H9 (cell line): Measurements from ENCODE around the gene ZNF37A. TPM values are rescaled to one million over a fixed set of nuclear protein-coding genes. Genes with fewer than 3 reads are reported as not detected.
"Not testable (repeated sequence)": the region's sequence is repeated elsewhere in the genome, so short reads cannot be mapped to it uniquely, and the experiment has no call there.

Experiments
- DNase-seq: peaks from one replicate; pipeline ENCODE4 v3.0.0-alpha.2; 2017
- H2AFZ ChIP-seq: one replicate; pipeline ENCODE4 v1.6.1; 2013; ENCODE audit warnings: mild to moderate bottlenecking, low read length, control low read depth, moderate library complexity
- H2AK5ac ChIP-seq: 2 replicates; pipeline ENCODE4 v1.6.1; 2013; ENCODE audit warnings: low read length, control low read depth, mixed read lengths; ENCODE audit not compliant: insufficient read length
- H2BK120ac ChIP-seq: one replicate; pipeline ENCODE4 v1.6.1; 2013; ENCODE audit warnings: low read depth, mild to moderate bottlenecking, low read length, control low read depth, inconsistent platforms; ENCODE audit not compliant: poor library complexity, severe bottlenecking
- H2BK12ac ChIP-seq: 2 replicates; pipeline ENCODE4 v1.6.1; 2013; ENCODE audit warnings: low read length, control low read depth, mixed read lengths, low read depth; ENCODE audit not compliant: insufficient read length
- H2BK15ac ChIP-seq: 2 replicates; pipeline ENCODE4 v1.6.1; 2013; ENCODE audit warnings: low read depth, low read length, control low read depth
- H2BK20ac ChIP-seq: one replicate; pipeline ENCODE4 v1.6.1; 2013; ENCODE audit warnings: low read depth, mild to moderate bottlenecking, low read length, control low read depth, inconsistent platforms; ENCODE audit not compliant: poor library complexity, severe bottlenecking
- H2BK5ac ChIP-seq: 2 replicates; pipeline ENCODE4 v1.6.1; 2013; ENCODE audit warnings: low read length, control low read depth, mixed read lengths; ENCODE audit not compliant: insufficient read length
- H3K14ac ChIP-seq: 2 replicates; pipeline ENCODE4 v1.6.1; 2013; ENCODE audit warnings: low read length, control low read depth; ENCODE audit not compliant: insufficient read depth
- H3K18ac ChIP-seq: 2 replicates; pipeline ENCODE4 v1.6.1; 2013; ENCODE audit warnings: low read depth, mild to moderate bottlenecking, mixed read lengths, low read length, control low read depth; ENCODE audit not compliant: insufficient read length
- H3K23ac ChIP-seq: 2 replicates; pipeline ENCODE4 v1.6.1; 2013; ENCODE audit warnings: low read length, control low read depth, mixed read lengths, low read depth; ENCODE audit not compliant: insufficient read length
- H3K23me2 ChIP-seq: 2 replicates; pipeline ENCODE4 v1.6.1; 2013; ENCODE audit warnings: low read depth, mild to moderate bottlenecking, mixed read lengths, low read length, control low read depth; ENCODE audit not compliant: insufficient read length, poor library complexity, severe bottlenecking
- H3K27ac ChIP-seq: 2 replicates; pipeline ENCODE4 v1.5.1; 2013; ENCODE audit warnings: low read length, control low read depth, mixed read lengths, low read depth; ENCODE audit not compliant: insufficient read length
- H3K27me3 ChIP-seq: 2 replicates; pipeline ENCODE4 v1.6.1; 2013; ENCODE audit warnings: low read length, control low read depth, inconsistent platforms; ENCODE audit not compliant: insufficient read depth
- H3K4ac ChIP-seq: 2 replicates; pipeline ENCODE4 v1.6.1; 2013; ENCODE audit warnings: low read depth, mild to moderate bottlenecking, control low read depth, inconsistent platforms, low read length, moderate library complexity
- H3K4me1 ChIP-seq: 2 replicates; pipeline ENCODE4 v1.6.1; 2013; ENCODE audit warnings: low read length, control low read depth, inconsistent platforms; ENCODE audit not compliant: insufficient read depth
- H3K4me2 ChIP-seq: 2 replicates; pipeline ENCODE4 v1.6.1; 2013; ENCODE audit warnings: low read length, control low read depth, mixed read lengths; ENCODE audit not compliant: insufficient read length, insufficient read depth
- H3K56ac ChIP-seq: 2 replicates; pipeline ENCODE4 v1.6.1; 2013; ENCODE audit warnings: low read depth, mild to moderate bottlenecking, mixed read lengths, low read length, control low read depth; ENCODE audit not compliant: insufficient read length
- H3K79me1 ChIP-seq: 2 replicates; pipeline ENCODE4 v1.6.1; 2013; ENCODE audit warnings: low read depth, mild to moderate bottlenecking, moderate library complexity, low read length, control low read depth, inconsistent platforms; ENCODE audit not compliant: insufficient read depth, poor library complexity, severe bottlenecking
- H3K79me2 ChIP-seq: 2 replicates; pipeline ENCODE4 v1.6.1; 2013; ENCODE audit warnings: low read length, control low read depth, inconsistent platforms; ENCODE audit not compliant: insufficient read depth
- H3K9ac ChIP-seq: 2 replicates; pipeline ENCODE4 v1.6.1; 2013; ENCODE audit warnings: low read length, control low read depth, mixed read lengths; ENCODE audit not compliant: insufficient read length; ENCODE audit errors: extremely low read depth
- H3K9me3 ChIP-seq: one replicate; pipeline ENCODE4 v1.6.1; 2013; ENCODE audit warnings: low read depth, low read length, inconsistent platforms; ENCODE audit not compliant: control insufficient read depth
- H3T11ph ChIP-seq: one replicate; pipeline ENCODE4 v1.6.1; 2013; ENCODE audit warnings: mild to moderate bottlenecking, low read length, control low read depth, inconsistent platforms
- H4K20me1 ChIP-seq: one replicate; pipeline ENCODE4 v1.6.1; 2013; ENCODE audit not compliant: control insufficient read depth, insufficient read length, insufficient read depth
- H4K5ac ChIP-seq: 2 replicates; pipeline ENCODE4 v1.6.1; 2013; ENCODE audit warnings: low read depth, mild to moderate bottlenecking, mixed read lengths, low read length, control low read depth; ENCODE audit not compliant: insufficient read length
- H4K8ac ChIP-seq: replicated peaks from 2 replicates; pipeline ENCODE4 v1.6.1; 2013; ENCODE audit warnings: low read length, control low read depth, mixed read lengths, low read depth; ENCODE audit not compliant: insufficient read length
- H4K91ac ChIP-seq: 2 replicates; pipeline ENCODE4 v1.6.1; 2013; ENCODE audit warnings: low read depth, mild to moderate bottlenecking, moderate library complexity, mixed read lengths, low read length, control low read depth; ENCODE audit not compliant: insufficient read length
- H3K27ac Mint-ChIP-seq, 3 experiments: 2 replicates in 2 of 3; 3 replicates in 1 of 3; pipeline ENCODE4 v1.8.0; 2020 to 2021; ENCODE audit warnings: mixed read lengths in 3 of 3, mild to moderate bottlenecking in 1 of 3, moderate library complexity in 1 of 3
- H3K27me3 Mint-ChIP-seq: 2 replicates; pipeline ENCODE4 v1.8.0; 2021; ENCODE audit warnings: low read depth, mild to moderate bottlenecking, moderate library complexity, mixed read lengths
- H3K36me3 Mint-ChIP-seq, 3 experiments: 2 replicates in 2 of 3; 3 replicates in 1 of 3; pipeline ENCODE4 v1.8.0; 2020 to 2021; ENCODE audit warnings: low read depth in 3 of 3, mixed read lengths in 3 of 3; ENCODE audit not compliant: insufficient read depth in 1 of 3
- H3K4me1 Mint-ChIP-seq, 2 experiments: 2 replicates each; pipeline ENCODE4 v1.8.0; 2020; ENCODE audit warnings: mixed read lengths in 2 of 2
- H3K4me3 Mint-ChIP-seq, 2 experiments: 2 replicates in 1 of 2; 3 replicates in 1 of 2; pipeline ENCODE4 v1.8.0; 2020 to 2021; ENCODE audit warnings: mild to moderate bottlenecking in 2 of 2, mixed read lengths in 2 of 2, moderate library complexity in 1 of 2
- H3K9me3 Mint-ChIP-seq, 2 experiments: 2 replicates in 1 of 2; 3 replicates in 1 of 2; pipeline ENCODE4 v1.8.0; 2020; ENCODE audit warnings: mild to moderate bottlenecking in 2 of 2, mixed read lengths in 2 of 2, moderate library complexity in 1 of 2
- WGBS: extraction: QIAGEN DNeasy Blood & Tissue Kit; methylation state at CpG from one replicate; pipeline ENCODE4 v1.1.7; 2013; ENCODE audit warnings: missing lambda C conversion rate, low lambda C conversion rate, mixed read lengths; ENCODE audit not compliant: insufficient read length; ENCODE audit errors: extremely low coverage; 5-methylcytosine and 5-hydroxymethylcytosine counted together
- total RNA-seq: library from RNA; stranded (reverse); gene quantifications from 2 replicates; pipeline ENCODE4 v1.2.1, GENCODE V29; 2021

The ZNF37A gene
- total RNA-seq, 1 experiment from 2014 or later, result 9.5 TPM

DNA sequence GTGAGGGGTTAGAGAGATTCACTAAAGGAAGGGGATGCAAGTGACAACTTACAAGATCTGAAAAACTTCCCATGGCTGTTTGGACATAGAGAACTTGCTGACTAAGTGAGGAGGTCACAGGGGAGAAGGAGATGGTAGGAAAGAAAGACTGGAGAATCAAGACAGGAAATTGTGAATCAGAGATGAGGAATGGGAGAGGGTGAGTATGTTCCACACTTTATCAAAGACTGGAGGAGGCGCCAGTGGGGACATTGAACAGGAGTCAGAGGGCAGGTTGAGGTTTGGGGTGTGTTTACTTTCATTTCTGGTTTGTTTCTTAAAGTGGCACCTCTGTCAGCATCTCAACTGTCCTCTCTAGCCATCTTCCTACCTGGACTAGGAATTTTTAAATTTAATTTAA, 24.5 kb upstream of the ZNF37A start:
- H3K36me3 Mint-ChIP-seq, result peaks cover 10 to 16% (median 10%) of the 10 kb centered on the region in 3 experiments
- not testable (repeated sequence) for H3K79me1 ChIP-seq, H3K27me3 Mint-ChIP-seq, H4K8ac ChIP-seq, H2AFZ ChIP-seq, H3K79me2 ChIP-seq, H2BK5ac ChIP-seq, H3K4me2 ChIP-seq, H3T11ph ChIP-seq, H3K27ac Mint-ChIP-seq, H3K56ac ChIP-seq, H3K4ac ChIP-seq, H2AK5ac ChIP-seq, H2BK120ac ChIP-seq, DNase-seq, H3K14ac ChIP-seq, H3K27me3 ChIP-seq, H3K23ac ChIP-seq, H2BK20ac ChIP-seq, H4K5ac ChIP-seq, H3K27ac ChIP-seq, H2BK12ac ChIP-seq, H2BK15ac ChIP-seq, H3K4me1 ChIP-seq, H3K4me3 Mint-ChIP-seq, H3K4me1 Mint-ChIP-seq, H4K91ac ChIP-seq, H3K23me2 ChIP-seq, H4K20me1 ChIP-seq, H3K9ac ChIP-seq, H3K9me3 ChIP-seq, H3K18ac ChIP-seq
- no CpG with 5 or more reads among the region's 1 CpG for WGBS
- peaks cover 70 to 88% of the 10 kb centered on the region in 2 experiments for H3K9me3 Mint-ChIP-seq
